HepG2 (cell line): ENCODE results near the gene RBM41. TPM values are rescaled to one million over a fixed set of nuclear protein-coding genes. Genes with fewer than 3 reads are reported as not detected.

Experiments used
- ATAC-seq: fragments of 200-7000 bp; cut with Tn5 transposase; 3 replicates; pipeline ENCODE4 v1.9.1; 2020; ENCODE audit warnings: mild to moderate bottlenecking, moderate library complexity
- BruUV-seq: library from RNA; stranded (reverse); fragments of 400-500 nt; replicated peaks from 2 replicates; lab custom pipeline; 2021; lab: Mats Ljungman, UMichigan
- CTCF ChIA-PET: fragments of 300-600 bp; formaldehyde crosslinking; extraction: SDS; loops from one replicate; lab custom pipeline; 2021; ENCODE audit warnings: low total read pairs, inconsistent platforms, low intra/inter-chr PET ratio; lab: Yijun Ruan, JAX
- POLR2A ChIA-PET: fragments of 350-600 bp; sonication (Branson Sonifier 250); formaldehyde crosslinking; loops from one replicate; lab custom pipeline; 2020; ENCODE audit warnings: antibody characterized with exemption, inconsistent platforms; lab: Yijun Ruan, JAX
- DNase-seq: peaks from one replicate; pipeline ENCODE4 v3.0.0-alpha.2; 2015; ENCODE audit warnings: low spot score
- FAIRE-seq: peaks from 3 replicates; lab custom pipeline; 2011; peaks lifted over from hg19 to GRCh38; lab: Jason Lieb, UNC
- H2AFZ ChIP-seq: one replicate; pipeline ENCODE4 v1.6.1; 2011; ENCODE audit warnings: low read length, inconsistent platforms
- H3K27ac ChIP-seq: fragments of 300-600 bp; 3 replicates; pipeline ENCODE4 v1.8.0; 2011; ENCODE audit warnings: mixed run types, mild to moderate bottlenecking, mixed read lengths, low read length, inconsistent platforms; ENCODE audit not compliant: insufficient read depth; ENCODE audit errors: extremely low read length
- H3K27me3 ChIP-seq, 2 experiments: fragments of 200-600 bp in 1 of 2; 2 replicates in 1 of 2; 3 replicates in 1 of 2; pipeline versions ENCODE4 v1.6.0 to v1.8.0; 2011; ENCODE audit warnings: low read length in 2 of 2, mild to moderate bottlenecking in 2 of 2, moderate library complexity in 2 of 2, inconsistent platforms in 1 of 2; ENCODE audit not compliant: insufficient read depth in 2 of 2, control insufficient read depth in 1 of 2
- H3K36me3 ChIP-seq, 2 experiments: fragments of 200-600 bp in 1 of 2; replicated peaks in 1 of 2; 2 replicates in 1 of 2; 3 replicates in 1 of 2; pipeline versions ENCODE4 v1.5.1 to v1.8.0; 2011; ENCODE audit warnings: low read length in 2 of 2, inconsistent platforms in 1 of 2; ENCODE audit not compliant: insufficient read depth in 2 of 2, control insufficient read depth in 1 of 2
- H3K4me1 ChIP-seq: 2 replicates; pipeline ENCODE4 v1.5.1; 2012; ENCODE audit warnings: low read length, inconsistent platforms; ENCODE audit not compliant: insufficient read depth
- H3K4me2 ChIP-seq: 2 replicates; pipeline ENCODE4 v1.6.0; 2011; ENCODE audit warnings: low read depth, low read length, inconsistent platforms
- H3K4me3 ChIP-seq, 3 experiments: fragments of 200-600 bp in 1 of 3; sonication (generic), shearing (Covaris generic) in 1 of 3; replicated peaks in 1 of 3; 2 replicates each; pipeline ENCODE4 v1.5.1; 2011 to 2016; ENCODE audit warnings: low read length in 3 of 3, inconsistent platforms in 2 of 3, low read depth in 2 of 3, mild to moderate bottlenecking in 2 of 3, control low read depth in 1 of 3, mixed read lengths in 1 of 3; ENCODE audit not compliant: insufficient read depth in 1 of 3
- H3K79me2 ChIP-seq: one replicate; pipeline ENCODE4 v1.6.1; 2011; ENCODE audit warnings: low read length, inconsistent platforms; ENCODE audit not compliant: insufficient read depth
- H3K9ac ChIP-seq: 2 replicates; pipeline ENCODE4 v1.6.0; 2011; ENCODE audit warnings: mild to moderate bottlenecking, low read depth, low read length, inconsistent platforms; ENCODE audit not compliant: insufficient read depth
- H3K9me3 ChIP-seq: 2 replicates; pipeline ENCODE4 v1.5.1; 2012; ENCODE audit warnings: mild to moderate bottlenecking, low read length
- H4K20me1 ChIP-seq: 2 replicates; pipeline ENCODE4 v1.6.0; 2011; ENCODE audit warnings: inconsistent platforms, mild to moderate bottlenecking, low read length, moderate library complexity; ENCODE audit not compliant: insufficient read depth
- CCDC6 ChIP-seq: sonication (generic); formaldehyde crosslinking; IDR thresholded peaks from 2 replicates; pipeline ENCODE4 v1.8.1; 2022; ENCODE audit warnings: mild to moderate bottlenecking, missing genetic modification reagents, moderate library complexity
- E2F5 ChIP-seq: sonication (generic); formaldehyde crosslinking; conservative IDR thresholded peaks from 2 replicates; pipeline ENCODE4 v1.4.0; 2020; ENCODE audit warnings: missing genetic modification reagents
- FOSL2 ChIP-seq: sonication (generic); formaldehyde crosslinking; IDR thresholded peaks from 2 replicates; pipeline ENCODE4 v1.4.0; 2020; ENCODE audit warnings: missing genetic modification reagents
- KAT7 ChIP-seq: IDR thresholded peaks from 2 replicates; pipeline ENCODE4 v1.6.1; 2018; ENCODE audit warnings: borderline replicate concordance, missing compliant biosample characterization
- KDM4B ChIP-seq: sonication (generic); formaldehyde crosslinking; IDR thresholded peaks from 2 replicates; pipeline ENCODE4 v1.4.0; 2020; ENCODE audit warnings: missing genetic modification reagents
- MAFK ChIP-seq, 2 experiments: IDR thresholded peaks in 1 of 2; conservative IDR thresholded peaks in 1 of 2; 2 replicates each; pipeline ENCODE4 v1.6.1; 2011; ENCODE audit warnings: improper control_type of control experiment in 2 of 2, low read length in 2 of 2
- MTERF4 ChIP-seq: sonication (generic); formaldehyde crosslinking; IDR thresholded peaks from 2 replicates; pipeline ENCODE4 v1.8.0; 2023; ENCODE audit warnings: mild to moderate bottlenecking, missing genetic modification reagents
- RARA ChIP-seq: IDR thresholded peaks from 2 replicates; pipeline ENCODE4 v1.6.1; 2016; ENCODE audit warnings: missing genetic modification reagents, missing compliant biosample characterization
- SAFB2 ChIP-seq: sonication (generic); formaldehyde crosslinking; IDR thresholded peaks from 2 replicates; pipeline ENCODE4 v1.5.1; 2020; ENCODE audit warnings: missing genetic modification reagents, low read depth, mild to moderate bottlenecking, borderline replicate concordance
- SALL2 ChIP-seq: sonication (generic); formaldehyde crosslinking; IDR thresholded peaks from 2 replicates; pipeline ENCODE4 v1.8.1; 2023; ENCODE audit warnings: mild to moderate bottlenecking, missing genetic modification reagents, inconsistent platforms
- SIN3A ChIP-seq: IDR thresholded peaks from 2 replicates; pipeline ENCODE4 v1.6.1; 2011; ENCODE audit warnings: low read depth, mild to moderate bottlenecking, control low read depth, low read length, borderline replicate concordance
- STAG1 ChIP-seq: sonication (generic); formaldehyde crosslinking; IDR thresholded peaks from 2 replicates; pipeline ENCODE4 v1.4.0; 2020; ENCODE audit warnings: missing genetic modification reagents
- ZNF615 ChIP-seq: sonication (generic); formaldehyde crosslinking; IDR thresholded peaks from 2 replicates; pipeline ENCODE4 v1.5.0; 2020; ENCODE audit warnings: mild to moderate bottlenecking, missing genetic modification reagents, borderline replicate concordance
- ZSCAN9 ChIP-seq: IDR thresholded peaks from 2 replicates; pipeline ENCODE4 v1.6.1; 2016; ENCODE audit warnings: borderline replicate concordance
- WGBS: methylation state at CpG from one replicate; pipeline ENCODE4 v1.1.6; 2017; ENCODE audit warnings: low lambda C conversion rate; 5-methylcytosine and 5-hydroxymethylcytosine counted together
- in situ Hi-C: cut with HindIII; loops from 2 replicates; pipeline ENCODE4 v1.10.0; 2017; ENCODE audit warnings: low pct_unique_long_range_greater_than_20kb; ENCODE audit not compliant: extremely low pct_ligation_motif_present
- intact Hi-C: fragments of 100-400 bp; cut with micrococcal nuclease; formaldehyde crosslinking; loops from one replicate; pipeline ENCODE4 v1.10.0; 2022; ENCODE audit not compliant: unreplicated experiment
- polyA plus RNA-seq, 8 experiments: library from polyadenylated mRNA; depleted of rRNA in 3 of 8; stranded (reverse) in 7 of 8; unstranded in 1 of 8; fragments of >200 nt; fragmentation: Illumina TruSeq in 4 of 8; extraction: Trizol in 4 of 8; gene quantifications; 2 replicates each; pipeline versions ENCODE4 v1.2.1 to v1.2.3, GENCODE V29; 2011 to 2016; ENCODE audit warnings: low read depth in 4 of 8, missing spikeins in 1 of 8, mixed read lengths in 1 of 8; ENCODE audit not compliant: insufficient read depth in 1 of 8
- total RNA-seq, 5 experiments: library from RNA; depleted of rRNA; stranded (reverse); fragments of >200 nt; fragmentation: Illumina TruSeq; extraction: Trizol; gene quantifications; 2 replicates each; pipeline ENCODE4 v1.2.3, GENCODE V29; 2016; ENCODE audit warnings: low read depth in 1 of 5
- TF ChIP-seq, protein P1 (sequence below): sonication (generic); formaldehyde crosslinking; IDR thresholded peaks from 2 replicates; pipeline ENCODE4 v1.8.1; 2023; ENCODE audit warnings: mild to moderate bottlenecking, missing genetic modification reagents, borderline replicate concordance
- TF ChIP-seq, protein P2 (sequence below), 2 experiments: fragments of 450-650 bp in 1 of 2; sonication (generic) in 1 of 2; formaldehyde crosslinking; IDR thresholded peaks; 2 replicates each; pipeline versions ENCODE4 v1.5.0 to v1.8.0; 2020 to 2022; ENCODE audit warnings: mild to moderate bottlenecking in 1 of 2, missing genetic modification reagents in 1 of 2
- TF ChIP-seq, protein P3 (sequence below): sonication (generic); formaldehyde crosslinking; IDR thresholded peaks from 2 replicates; pipeline ENCODE4 v1.4.0; 2020; ENCODE audit warnings: mild to moderate bottlenecking, missing genetic modification reagents

The RBM41 gene
- total and polyA plus RNA-seq, 2 of the 13 experiments (the other 11 are each of a cell fraction or from before 2014, with no cell fraction given) = 6.5 to 15.4 TPM

GRCh38 chrX:107135965-107136307 is 17.3 kb upstream of the RBM41 start (continued):
- TF ChIP-seq SALL2 (CRISPR knock-in tag) = no peak
- TF ChIP-seq, protein P1, sequence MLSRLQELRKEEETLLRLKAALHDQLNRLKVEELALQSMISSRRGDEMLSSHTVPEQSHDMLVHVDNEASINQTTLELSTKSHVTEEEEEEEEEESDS (CRISPR knock-in tag) = no peak

GRCh38 chrX:107135049-107135964 is 16.7 kb upstream of the RBM41 start:
- no peaks in the 10 kb centered on the region for H3K9me3 ChIP-seq
- no peaks in the 10 kb centered on the region for H3K27me3 ChIP-seq
- CTCF ChIA-PET = no interaction called here
- no peak overlapping the region for H3K9ac ChIP-seq
- no TSS peak for BruUV-seq
- no peak overlapping the region for H3K27ac ChIP-seq
- 64% methylated on average over 5 of the region's 5 CpGs for WGBS
- ATAC-seq = no peak
- FAIRE-seq = no peak
- no peaks in the 10 kb centered on the region for H4K20me1 ChIP-seq
- H3K4me1 ChIP-seq = peaks cover 13% of the 10 kb centered on the region; the same call in 1 of the 2 replicates
- in situ Hi-C loops (no loop called here), intact Hi-C loops (no loop called here)
- no peak overlapping the region for H3K4me2 ChIP-seq
- H3K79me2 ChIP-seq = no peaks in the 10 kb centered on the region
- no peak overlapping the region for H3K4me3 ChIP-seq
- DNase-seq = peak; percentile 14
- no peaks in the 10 kb centered on the region for H3K36me3 ChIP-seq
- POLR2A ChIA-PET = no interaction called here
- H2AFZ ChIP-seq = no peak overlapping the region
- TF ChIP-seq ZNF615 (CRISPR knock-in tag) (no peak), KAT7 (CRISPR knock-in tag) (no peak), E2F5 (CRISPR knock-in tag) (no peak), KDM4B (no peak), SAFB2 (CRISPR knock-in tag) (no peak), ZSCAN9 (no peak), MAFK (conservative IDR thresholded peaks at IDR 0.05 in 1 of 2, IDR thresholded peaks at IDR 0.05 in 1 of 2; ENCODE audit: low read length in 2 of 2) (peak in 1 of 2 experiments; percentile 32; a peak in 1 of 4 replicates), CCDC6 (CRISPR knock-in tag) (no peak), STAG1 (CRISPR knock-in tag) (no peak), MTERF4 (CRISPR knock-in tag) (no peak), SIN3A (no peak), RARA (no peak), FOSL2 (peak; percentile 87)
- TF ChIP-seq, protein P2, sequence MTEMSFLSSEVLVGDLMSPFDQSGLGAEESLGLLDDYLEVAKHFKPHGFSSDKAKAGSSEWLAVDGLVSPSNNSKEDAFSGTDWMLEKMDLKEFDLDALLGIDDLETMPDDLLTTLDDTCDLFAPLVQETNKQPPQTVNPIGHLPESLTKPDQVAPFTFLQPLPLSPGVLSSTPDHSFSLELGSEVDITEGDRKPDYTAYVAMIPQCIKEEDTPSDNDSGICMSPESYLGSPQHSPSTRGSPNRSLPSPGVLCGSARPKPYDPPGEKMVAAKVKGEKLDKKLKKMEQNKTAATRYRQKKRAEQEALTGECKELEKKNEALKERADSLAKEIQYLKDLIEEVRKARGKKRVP (CRISPR knock-in tag; IDR thresholded peaks at IDR 0.05) = peak in 1 of 2 experiments; percentile 42; a peak in 1 of 4 replicates
- TF ChIP-seq, protein P3, sequence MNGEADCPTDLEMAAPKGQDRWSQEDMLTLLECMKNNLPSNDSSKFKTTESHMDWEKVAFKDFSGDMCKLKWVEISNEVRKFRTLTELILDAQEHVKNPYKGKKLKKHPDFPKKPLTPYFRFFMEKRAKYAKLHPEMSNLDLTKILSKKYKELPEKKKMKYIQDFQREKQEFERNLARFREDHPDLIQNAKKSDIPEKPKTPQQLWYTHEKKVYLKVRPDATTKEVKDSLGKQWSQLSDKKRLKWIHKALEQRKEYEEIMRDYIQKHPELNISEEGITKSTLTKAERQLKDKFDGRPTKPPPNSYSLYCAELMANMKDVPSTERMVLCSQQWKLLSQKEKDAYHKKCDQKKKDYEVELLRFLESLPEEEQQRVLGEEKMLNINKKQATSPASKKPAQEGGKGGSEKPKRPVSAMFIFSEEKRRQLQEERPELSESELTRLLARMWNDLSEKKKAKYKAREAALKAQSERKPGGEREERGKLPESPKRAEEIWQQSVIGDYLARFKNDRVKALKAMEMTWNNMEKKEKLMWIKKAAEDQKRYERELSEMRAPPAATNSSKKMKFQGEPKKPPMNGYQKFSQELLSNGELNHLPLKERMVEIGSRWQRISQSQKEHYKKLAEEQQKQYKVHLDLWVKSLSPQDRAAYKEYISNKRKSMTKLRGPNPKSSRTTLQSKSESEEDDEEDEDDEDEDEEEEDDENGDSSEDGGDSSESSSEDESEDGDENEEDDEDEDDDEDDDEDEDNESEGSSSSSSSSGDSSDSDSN (CRISPR knock-in tag) = no peak
